DMS114 treated with DMSO at 0.1 percent for 48 hours (cell line): ENCODE data around the gene PET117.
"Not testable (repeated sequence)": the region's sequence is repeated elsewhere in the genome, so short reads cannot be mapped to it uniquely, and the experiment has no call there.

Experiments
- DNase-seq: peaks from one replicate; lab custom pipeline; 2025; ENCODE audit not compliant: unreplicated experiment; lab: John Stamatoyannopoulos, UW

Gene PET117

DNA sequence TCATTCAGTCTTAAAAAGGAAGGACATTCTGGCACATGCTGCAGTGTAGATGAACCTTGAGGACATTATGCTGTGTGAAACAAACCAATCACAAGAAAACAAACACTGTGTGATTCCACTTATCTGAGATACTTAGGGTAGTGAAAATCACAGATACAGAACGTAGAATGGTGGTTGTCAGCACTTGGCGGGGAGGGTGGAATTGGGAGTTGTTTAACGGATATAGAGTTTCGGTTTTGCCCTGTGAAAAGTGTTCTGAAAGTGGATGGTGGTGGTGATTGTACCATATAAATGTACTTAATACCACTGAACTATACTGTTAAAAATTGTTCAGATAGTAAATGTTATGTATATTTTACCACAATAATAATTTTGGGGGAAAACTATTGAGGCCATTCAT lies 18.4 kb downstream of the PET117 start:
- DNase-seq: no peak

DNA sequence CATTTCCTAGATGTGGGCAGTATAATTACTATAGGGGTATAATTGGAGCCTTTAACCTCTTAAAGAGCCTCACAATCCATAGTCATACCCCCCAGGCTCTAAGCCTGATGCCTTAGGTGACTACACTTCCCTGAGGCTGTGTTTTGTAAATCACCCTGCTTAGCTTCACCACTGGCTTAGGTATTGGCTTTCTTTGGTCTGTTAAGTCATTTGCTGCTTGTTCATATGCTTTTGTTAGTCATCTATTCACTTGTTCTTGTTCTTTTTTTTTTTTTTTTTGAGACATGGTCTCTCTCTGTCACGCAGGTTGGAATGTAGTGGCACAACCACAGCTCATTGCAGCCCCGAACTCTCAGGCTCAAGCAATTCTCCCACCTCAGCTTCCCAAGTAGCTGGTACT lies 26.7 kb downstream of the PET117 start:
- no peak for DNase-seq

DNA sequence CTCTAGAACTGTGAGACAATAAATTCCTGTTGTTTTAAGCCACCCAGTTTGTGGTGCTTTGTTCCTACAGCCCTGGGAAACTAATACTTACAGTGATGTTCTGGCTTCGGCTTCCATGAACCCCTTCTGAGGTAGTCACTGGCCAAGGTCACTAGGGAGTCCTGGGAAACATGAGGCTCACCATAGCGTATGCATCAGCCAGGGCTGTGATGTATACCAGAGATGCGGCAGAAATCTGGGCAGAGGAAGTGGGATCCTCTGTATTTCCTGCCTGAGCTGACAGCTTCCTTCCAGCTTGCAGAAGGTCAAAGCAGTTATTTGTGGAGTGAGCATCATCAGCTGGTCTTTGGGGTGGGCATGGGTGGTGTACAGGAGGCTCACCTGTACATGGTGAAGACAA lies 27.9 kb downstream of the PET117 start:
- no peak for DNase-seq

DNA sequence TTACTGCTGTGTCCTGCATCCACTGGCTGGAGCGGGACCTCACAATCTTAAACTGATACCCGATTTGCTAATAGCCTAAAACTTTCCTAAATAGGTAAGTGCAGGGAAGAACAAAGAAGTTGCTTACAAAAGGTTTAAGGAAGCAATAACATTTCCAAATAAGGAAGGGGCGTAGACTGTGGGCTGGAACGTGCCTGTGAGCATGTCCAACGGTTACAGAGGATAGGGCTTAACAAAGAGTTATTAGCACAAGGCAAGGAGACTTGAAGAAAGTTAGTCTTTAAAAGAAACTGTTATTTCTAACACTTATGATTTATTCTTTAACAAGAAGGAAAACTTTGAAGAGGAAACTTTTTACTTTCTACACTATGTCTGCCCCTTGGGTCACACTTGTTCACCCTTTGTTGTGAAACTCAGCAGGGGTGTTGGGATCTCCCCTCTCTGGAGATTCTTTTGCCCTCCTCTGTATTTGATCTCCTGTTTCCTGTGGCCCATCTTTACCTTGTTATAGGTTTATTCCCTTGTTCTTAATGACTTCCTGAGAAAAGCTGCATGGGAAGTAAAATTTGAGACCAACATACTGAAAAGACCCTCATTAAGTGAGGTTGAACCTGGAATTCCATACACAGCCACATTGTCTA lies 28.7 kb downstream of the PET117 start:
- no peak for DNase-seq

DNA sequence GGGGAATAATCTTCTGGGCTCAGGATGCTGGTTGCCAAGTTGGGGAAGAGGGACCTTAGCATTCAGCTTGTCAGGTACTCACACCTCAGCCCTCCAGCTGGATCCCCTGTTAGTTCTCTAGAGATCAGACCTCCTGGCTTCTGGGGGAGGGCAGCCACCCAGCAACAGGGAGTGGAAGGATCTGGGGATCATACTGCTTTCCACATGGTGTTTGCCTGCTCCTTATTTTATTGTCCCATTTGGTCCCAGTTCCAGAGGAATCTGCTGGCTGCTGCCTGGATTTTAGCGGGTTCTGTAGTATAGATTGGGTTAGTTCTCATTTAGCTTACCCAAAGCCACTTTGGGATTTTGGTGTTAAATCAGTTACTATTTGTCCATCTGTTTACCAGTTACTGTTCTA lies 29.3 kb downstream of the PET117 start:
- no peak for DNase-seq

DNA sequence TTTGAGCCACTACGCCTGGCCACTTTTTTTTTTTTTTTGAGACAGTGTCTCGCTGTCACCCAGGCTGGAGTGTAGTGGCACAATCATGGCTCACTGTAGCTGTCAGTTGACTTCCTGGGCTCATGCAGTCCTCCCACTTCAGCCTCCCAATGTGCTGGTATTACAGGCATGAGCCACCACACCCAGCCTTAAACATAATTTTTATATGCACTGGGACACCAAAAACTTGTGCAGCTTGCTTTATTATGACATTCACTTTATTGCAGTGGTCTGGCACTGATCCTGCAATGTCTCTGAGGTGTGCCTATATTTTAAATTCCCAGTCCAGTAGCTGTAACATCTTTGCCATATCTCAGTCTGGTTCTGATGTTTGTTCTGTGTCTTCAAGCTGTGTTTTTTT lies 34.7 kb downstream of the PET117 start:
- DNase-seq: no peak

DNA sequence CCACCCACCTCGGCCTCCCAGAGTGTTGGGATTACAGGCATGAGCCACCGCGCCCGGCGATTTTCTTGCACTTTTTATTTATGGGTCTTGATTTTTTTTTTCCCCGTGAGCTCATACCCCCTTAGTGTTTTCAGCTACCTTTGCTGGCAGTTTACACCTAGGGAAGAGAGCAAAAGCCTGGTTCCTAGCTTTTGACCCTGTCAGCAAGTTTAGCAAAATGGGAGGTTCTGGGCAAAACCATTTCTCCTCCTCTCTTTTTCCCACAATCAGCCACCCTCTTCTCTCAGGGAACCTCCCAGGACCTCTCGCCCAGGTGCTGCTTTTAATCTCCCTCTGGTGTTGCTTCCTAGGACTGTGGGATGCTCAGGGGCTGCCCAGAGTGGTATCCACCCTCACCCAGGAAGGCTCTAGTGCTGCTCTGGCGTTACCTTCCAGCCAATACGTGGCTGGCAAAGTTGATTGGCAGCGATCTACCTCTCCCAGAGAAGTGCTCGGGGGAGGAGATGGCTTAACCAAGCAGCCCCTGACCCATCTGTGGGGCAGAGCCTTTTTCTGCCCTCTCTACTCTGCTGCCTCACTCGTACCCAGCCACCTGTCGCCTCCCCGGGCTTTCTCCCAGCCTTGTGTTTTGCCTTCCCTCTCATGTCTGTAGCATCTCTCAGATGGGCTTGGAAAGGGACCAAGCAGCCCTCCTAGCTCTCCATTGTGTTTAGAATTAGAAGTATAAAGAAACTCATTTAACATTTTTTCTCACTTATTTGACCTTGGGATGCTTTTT lies 37.4 kb downstream of the PET117 start:
- no peak for DNase-seq

DNA sequence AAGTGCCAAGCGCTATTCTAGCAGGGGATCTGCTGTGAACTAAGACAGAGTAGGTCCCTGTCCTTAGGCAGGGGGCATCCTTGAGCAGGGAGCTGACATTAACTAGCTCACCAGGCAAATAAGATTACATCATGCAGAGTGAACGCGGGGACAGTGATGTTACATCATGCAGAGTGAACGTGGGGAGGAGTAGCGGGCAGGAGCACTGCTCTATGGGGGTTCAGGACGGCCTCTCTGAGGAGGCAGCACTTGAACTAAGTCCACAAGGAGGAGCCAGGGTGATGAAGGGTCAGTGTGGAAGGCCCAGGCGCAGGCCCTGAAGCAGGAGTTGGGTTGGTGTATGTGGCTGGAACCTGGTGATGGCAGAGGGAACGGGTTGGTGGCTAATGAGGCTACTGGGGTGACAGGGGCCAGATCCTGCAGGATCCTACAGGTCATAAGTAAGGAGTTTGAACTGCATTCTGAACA lies 38.7 kb downstream of the PET117 start:
- DNase-seq: no peak

DNA sequence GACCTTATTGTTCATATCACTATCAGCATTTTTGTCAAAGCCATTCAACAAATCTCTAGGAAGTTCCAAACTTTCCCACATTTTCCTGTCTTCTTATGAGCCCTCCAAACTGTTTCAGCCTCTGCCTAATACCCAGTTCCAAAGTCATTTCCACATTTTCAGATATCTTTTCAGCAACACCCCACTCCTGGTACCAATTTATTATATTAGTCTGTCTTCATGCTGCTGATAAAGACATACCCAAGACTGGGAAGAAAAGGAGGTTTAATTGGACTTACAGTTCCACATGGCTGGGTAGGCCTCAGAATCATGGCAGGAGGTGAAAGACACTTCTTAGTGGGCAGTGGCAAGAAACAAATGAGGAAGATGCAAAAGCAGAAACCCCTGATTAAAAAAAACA lies 42.7 kb downstream of the PET117 start:
- not testable (repeated sequence) for DNase-seq

DNA sequence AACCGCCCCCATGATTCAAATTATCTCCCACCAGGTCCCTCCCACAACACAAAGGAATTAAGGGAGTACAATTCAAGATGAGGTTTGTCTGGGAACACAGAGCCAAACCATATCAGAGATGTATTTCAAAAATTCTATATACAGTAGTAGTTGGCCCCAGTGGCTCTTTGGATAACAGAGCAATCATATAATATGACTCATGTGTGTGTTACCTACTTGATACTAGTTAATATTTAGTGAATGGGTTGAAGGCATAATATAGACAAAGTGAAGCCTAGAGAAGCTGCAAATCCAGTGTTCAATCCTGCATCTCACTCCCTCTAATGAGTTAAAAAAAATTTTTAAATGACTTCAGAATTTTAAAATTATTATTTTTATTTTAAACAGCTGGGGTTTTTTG lies 43.2 kb downstream of the PET117 start:
- no peak for DNase-seq

DNA sequence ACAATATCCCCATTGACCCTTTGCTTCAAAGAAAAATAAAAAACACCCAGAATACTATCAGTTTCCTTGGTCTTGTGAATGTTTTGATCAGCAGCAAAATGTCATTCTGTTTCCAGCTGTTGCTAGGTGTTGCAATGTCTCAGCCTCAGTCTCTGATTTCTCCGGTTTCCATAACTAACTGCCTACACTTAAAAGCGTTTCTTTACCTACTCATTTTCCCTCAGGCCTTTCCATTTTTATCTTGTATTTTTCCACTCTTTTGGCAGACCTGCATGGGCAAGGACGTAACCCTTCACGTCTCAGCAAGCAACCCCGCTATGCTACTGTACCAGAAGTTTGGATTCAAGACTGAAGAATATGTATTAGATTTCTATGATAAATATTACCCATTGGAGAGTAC lies 49.4 kb downstream of the PET117 start:
- DNase-seq: no peak

DNA sequence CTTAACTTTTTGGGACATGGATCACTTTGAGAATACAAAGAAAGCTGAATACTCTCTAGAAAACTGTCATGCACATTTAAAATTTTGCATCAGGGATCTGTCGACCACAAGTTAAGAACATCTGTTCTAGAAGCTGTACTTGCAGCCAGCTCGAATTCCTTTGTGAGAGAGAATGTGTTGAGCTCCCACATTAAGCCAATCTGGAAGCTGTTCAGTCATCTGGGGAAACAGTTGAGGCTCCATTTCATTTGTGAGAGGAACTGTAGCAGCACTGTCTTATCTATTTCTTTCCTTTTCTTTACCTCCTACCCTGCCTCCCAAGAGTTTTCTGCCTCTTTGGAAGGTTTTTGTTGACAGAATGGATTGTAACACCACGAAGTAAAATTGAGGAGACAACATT lies 50.8 kb downstream of the PET117 start:
- no peak for DNase-seq

DNA sequence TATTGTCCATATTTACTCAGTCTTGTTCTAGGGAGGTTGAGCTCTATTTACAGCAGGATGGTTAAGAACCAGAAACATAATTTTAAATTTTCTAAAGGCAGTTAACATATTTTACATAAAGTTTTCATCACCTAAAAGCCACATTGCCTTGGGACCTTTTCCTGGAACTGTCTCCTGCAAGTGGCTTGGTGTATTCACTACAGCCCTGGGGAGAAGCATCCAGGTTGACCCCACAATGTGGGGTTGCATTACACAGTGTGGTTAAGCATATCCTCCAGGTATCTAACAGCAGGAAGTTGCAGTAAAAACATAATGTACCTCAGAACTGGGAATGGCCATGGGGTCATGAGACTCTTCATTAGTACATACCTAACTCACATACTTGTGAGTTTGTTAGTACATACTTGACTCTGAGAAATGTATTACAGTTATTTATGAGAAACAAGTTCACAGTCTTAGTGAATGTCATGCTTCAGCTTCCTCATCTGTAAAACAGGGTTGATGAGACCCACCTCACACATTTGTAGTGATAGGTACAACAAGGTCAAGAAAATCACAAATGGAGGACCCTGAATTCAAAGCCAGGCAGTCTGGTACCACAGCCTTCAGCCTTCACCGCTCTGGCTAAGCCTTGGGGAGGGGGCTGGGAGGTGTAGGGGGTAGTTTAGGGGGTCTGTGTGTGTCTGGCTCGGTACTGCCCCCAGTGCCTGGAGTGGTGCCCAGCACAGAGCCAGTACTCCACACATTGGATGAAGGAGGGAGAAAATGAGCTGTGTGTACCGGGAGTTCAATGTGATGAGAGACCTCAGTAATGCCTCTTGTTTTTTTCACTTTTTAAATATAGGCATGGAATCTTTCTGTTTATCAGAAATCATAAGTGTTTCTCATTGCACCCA lies 52.9 kb downstream of the PET117 start:
- DNase-seq: no peak

DNA sequence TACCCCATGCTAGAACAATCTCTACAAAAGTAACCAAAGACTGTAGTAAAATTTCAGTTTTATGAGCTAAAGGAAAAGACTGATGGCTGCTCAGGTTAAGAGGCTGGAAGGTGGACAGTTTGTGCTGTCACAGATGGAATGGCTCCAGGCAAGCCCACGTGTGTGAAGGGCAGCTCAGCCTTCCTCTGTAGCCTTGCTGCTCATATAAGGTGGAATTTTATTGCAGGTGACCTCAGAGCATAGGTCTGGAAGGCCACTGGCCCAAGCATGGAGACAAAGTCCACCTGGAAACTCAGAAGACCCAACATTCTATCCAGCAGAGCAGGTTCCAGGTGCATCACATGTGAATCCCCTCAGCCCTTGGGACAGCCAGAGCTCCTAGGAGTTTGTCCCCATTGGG lies 53.6 kb downstream of the PET117 start:
- DNase-seq: no peak
